Stimulated activated CD4-positive, alpha-beta T cell treated with anti-CD3 and anti-CD28 coated beads, Interleukin-12 subunit alpha, Interleukin-12 subunit beta, amount 100 ng/mL, for 48 hours (primary cell): ENCODE measurements around the gene TNFSF9.
"Not testable (repeated sequence)": the region's sequence is repeated elsewhere in the genome, so short reads cannot be mapped to it uniquely, and the experiment has no call there.

Source experiments
- DNase-seq, 3 donors: peaks; one replicate each; pipeline ENCODE4 v3.0.0-alpha.2; 2020; ENCODE audit warnings: low read depth in 2 of 3, low spot score in 1 of 3

TNFSF9 gene

GRCh38 chr19:6571167-6571566 is 40.3 kb downstream of the TNFSF9 start:
- no peak for DNase-seq

DNA sequence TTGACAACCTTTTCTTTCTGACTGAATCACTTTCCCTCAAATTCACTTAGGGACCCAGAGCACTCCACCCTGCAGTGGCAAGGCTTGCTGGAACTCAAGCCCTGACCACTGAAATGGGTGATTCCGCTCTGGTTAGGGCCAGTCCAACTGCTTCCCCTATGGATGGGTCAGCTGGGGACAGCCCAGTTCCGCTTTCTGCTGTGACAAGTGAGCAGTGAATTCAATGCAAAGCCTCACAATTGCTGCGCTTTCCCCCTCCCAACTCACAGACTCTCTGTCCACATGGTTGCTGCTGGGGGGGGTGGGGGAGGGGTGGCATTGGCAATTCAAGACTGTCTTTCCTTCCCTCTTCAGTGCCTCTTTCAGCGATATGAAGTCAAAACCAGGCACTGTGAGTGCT is 41.4 kb downstream of the TNFSF9 start:
- no peak for DNase-seq

GRCh38 chr19:6573350-6573749 is 42.5 kb downstream of the TNFSF9 start:
- DNase-seq: no peak

GRCh38 chr19:6576869-6577475 is 46.1 kb downstream of the TNFSF9 start:
- DNase-seq: no peak

- DNase-seq: no peak
Measured at GRCh38 chr19:6577476-6578125, 46.8 kb downstream of the TNFSF9 start.

- no peak for DNase-seq
Measured at GRCh38 chr19:6579450-6580178, 48.8 kb downstream of the TNFSF9 start.

- DNase-seq: no peak
Measured at GRCh38 chr19:6580313-6580712, 49.5 kb downstream of the TNFSF9 start.

DNA sequence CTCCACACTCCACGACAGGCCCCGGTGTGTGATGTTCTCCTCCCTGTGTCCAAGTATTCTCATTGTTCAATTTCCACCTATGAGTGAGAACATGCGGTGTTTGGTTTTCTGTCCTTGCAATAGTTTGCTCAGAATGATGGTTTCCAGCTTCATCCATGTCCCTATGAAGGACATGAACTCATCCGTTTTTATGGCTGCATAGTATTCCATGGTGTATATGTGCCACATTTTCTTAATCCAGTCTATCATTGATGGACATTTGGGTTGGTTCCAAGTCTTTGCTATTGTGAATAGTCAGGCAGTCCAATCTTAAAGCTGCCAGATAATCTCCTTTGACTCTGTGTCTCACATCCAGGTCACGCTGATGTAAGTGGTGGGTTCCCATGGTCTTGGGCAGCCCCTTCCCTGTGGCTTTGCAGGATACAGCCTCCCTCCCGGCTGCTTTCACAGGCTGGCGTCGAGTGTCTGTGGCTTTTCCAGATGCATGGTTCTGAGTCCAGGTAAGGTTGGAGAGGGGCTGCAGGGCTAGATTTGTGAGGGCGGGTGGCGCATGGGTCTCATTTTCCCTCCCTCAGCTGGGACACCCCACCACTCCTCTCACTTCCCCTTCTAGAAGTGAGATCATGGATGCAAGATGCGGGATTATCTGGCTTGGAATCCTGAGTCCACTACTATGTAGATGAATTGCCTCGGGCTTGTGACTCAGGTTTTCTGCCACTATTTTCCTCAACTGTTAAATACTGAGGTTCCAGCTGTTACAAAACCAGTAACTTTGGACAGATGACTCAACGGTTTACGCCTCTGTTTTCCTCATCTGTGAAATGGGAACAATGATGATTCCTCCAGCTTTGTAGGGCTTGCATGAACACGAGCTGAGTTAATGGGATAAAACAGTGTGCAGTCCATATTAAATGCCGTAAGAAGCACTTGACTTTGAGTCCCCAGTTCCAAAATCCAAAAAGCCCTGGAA is 52.0 kb downstream of the TNFSF9 start:
- not testable (repeated sequence) for DNase-seq
